ENCODE results near the gene RFXANK. TPM values are rescaled to one million over a fixed set of nuclear protein-coding genes. Genes with fewer than 3 reads are reported as not detected.

RFXANK gene
- total and polyA plus RNA-seq, 2 experiments from 2014 or later = 44.7 to 88.3 TPM

DNA sequence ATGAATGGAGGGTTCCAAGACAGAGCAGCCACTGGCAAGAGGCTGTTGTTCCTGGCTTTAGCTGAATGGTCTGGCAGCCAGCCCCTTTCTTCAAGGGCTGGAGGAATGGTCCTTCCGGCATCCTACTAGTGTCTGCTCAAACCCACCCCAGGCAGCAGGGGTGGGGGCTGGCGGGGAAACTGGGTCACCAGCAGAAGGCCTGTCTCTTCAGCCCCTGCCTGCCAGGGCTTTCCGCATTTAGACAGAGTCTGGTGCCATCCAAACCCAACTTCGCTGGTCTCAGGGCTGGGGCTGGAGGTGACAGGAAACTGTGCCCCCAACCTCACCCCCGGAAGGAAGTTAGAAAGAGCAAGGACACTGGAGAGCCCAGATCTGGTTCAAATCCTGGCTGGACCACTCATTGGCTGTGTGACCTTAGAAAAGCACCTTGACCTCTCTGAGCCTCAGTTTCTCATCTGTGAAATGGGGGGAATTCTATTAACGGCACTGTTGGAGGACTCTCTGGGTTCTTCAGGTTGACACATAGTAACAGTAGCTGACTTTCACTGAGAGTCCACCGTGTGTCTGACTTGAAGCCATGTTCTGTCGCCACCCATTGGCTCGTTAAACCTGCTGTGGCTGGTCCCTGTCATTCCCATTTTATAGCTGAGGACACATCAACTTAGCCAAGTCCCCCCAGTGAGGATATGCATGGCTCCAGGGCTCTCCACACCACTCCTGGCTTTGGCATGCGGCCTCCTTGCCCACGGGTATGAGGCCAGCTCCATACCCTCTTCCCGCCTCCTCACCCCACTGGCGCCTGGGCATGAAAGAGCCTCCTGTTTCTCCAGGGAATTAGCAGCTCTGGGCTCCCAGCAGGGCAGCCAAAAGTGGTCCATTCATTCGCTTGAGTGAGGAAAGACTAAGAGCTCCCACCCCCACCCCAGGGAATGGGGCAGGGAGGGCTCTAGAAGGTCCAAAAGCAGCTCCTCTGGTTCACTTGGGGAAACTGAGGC, 13.7 kb downstream of the RFXANK start:
- WGBS (ENCODE audit: low lambda C conversion rate, missing lambda C conversion rate) = 62% methylated on average over 14 of the region's 14 CpGs

DNA sequence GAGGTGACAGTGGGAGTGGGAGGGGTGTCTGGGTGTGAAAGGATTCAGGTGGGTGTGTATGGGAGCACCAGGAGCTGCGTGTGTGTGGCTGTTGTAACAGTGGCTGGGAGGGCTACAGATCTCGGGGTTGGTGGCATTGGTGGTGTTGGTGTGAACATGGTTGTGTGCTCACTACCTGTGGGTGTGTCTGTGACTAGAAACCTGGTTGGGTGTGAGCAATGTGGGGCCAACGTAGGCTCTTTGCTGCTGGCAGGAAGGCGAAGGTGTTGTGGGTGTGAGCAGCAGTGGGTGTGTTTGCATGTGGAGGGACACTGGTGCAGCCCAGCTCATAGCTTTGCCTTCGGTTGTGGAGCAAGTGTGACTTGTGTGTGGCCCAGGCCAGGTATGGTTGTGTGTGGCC, 14.9 kb downstream of the RFXANK start:
- Histone ChIP-seq H3K4me2 (no peak overlapping the region), H3K9me2 (replicated peaks; ENCODE audit: insufficient read depth) (no peaks in the 10 kb centered on the region), H2AFZ (no peak overlapping the region), H3K9me3 (ENCODE audit: low read depth) (no peaks in the 10 kb centered on the region), H4K20me1 (ENCODE audit: insufficient read depth, poor library complexity, severe bottlenecking) (no peaks in the 10 kb centered on the region), H3K79me2 (peaks cover 2% of the 10 kb centered on the region), H3K27me3 (peaks cover 23% of the 10 kb centered on the region), H3K4me3 (no peak overlapping the region), H3K4me1 (ENCODE audit: insufficient read depth) (no peaks in the 10 kb centered on the region), H3K36me3 (replicated peaks; ENCODE audit: insufficient read depth, low read depth) (no peaks in the 10 kb centered on the region), H3K27ac (no peak overlapping the region)
- 75% methylated on average over 5 of the region's 5 CpGs for WGBS (ENCODE audit: low lambda C conversion rate, missing lambda C conversion rate)
- no peak for DNase-seq (ENCODE audit: low spot score)
- TF ChIP-seq EZH2 (IDR thresholded peaks at IDR 0.05; ENCODE audit: borderline replicate concordance) (no peak), CTCF (IDR thresholded peaks at IDR 0.05; ENCODE audit: poor library complexity) (no peak), EZH2phosphoT487 (IDR thresholded peaks at IDR 0.05; ENCODE audit: low read depth, severe bottlenecking, unreplicated experiment) (no peak)

More for the DNA sequence above, 13.7 kb downstream of the RFXANK start:
- no peak for TF ChIP-seq CTCF (IDR thresholded peaks at IDR 0.05; ENCODE audit: poor library complexity)
- no peak for TF ChIP-seq EZH2phosphoT487 (IDR thresholded peaks at IDR 0.05; ENCODE audit: low read depth, severe bottlenecking, unreplicated experiment)
- TF ChIP-seq EZH2 (IDR thresholded peaks at IDR 0.05; ENCODE audit: borderline replicate concordance) = no peak
- Histone ChIP-seq H3K9me2 (replicated peaks; ENCODE audit: insufficient read depth) (no peaks in the 10 kb centered on the region), H4K20me1 (ENCODE audit: insufficient read depth, poor library complexity, severe bottlenecking) (no peaks in the 10 kb centered on the region), H3K27ac (no peak overlapping the region), H3K4me3 (no peak overlapping the region), H3K36me3 (replicated peaks; ENCODE audit: insufficient read depth, low read depth) (no peaks in the 10 kb centered on the region), H3K79me2 (peaks cover 2% of the 10 kb centered on the region), H3K4me1 (ENCODE audit: insufficient read depth) (no peaks in the 10 kb centered on the region), H3K9me3 (ENCODE audit: low read depth) (no peaks in the 10 kb centered on the region), H3K4me2 (no peak overlapping the region), H3K27me3 (peaks cover 11% of the 10 kb centered on the region), H2AFZ (no peak overlapping the region)
- DNase-seq (ENCODE audit: low spot score) = no peak

- no peaks in the 10 kb centered on the region for H3K79me2 ChIP-seq
- H3K36me3 ChIP-seq (replicated peaks; ENCODE audit: insufficient read depth, low read depth) = no peaks in the 10 kb centered on the region
- H3K27ac ChIP-seq = no peak overlapping the region
- H4K20me1 ChIP-seq (ENCODE audit: insufficient read depth, poor library complexity, severe bottlenecking) = no peaks in the 10 kb centered on the region
- WGBS (ENCODE audit: low lambda C conversion rate, missing lambda C conversion rate) = 100% methylated on average over 3 of the region's 8 CpGs
- H3K9me3 ChIP-seq (ENCODE audit: low read depth) = no peaks in the 10 kb centered on the region
- no peak overlapping the region for H2AFZ ChIP-seq
- no peak for TF ChIP-seq EZH2 (IDR thresholded peaks at IDR 0.05; ENCODE audit: borderline replicate concordance)
- TF ChIP-seq CTCF (IDR thresholded peaks at IDR 0.05; ENCODE audit: poor library complexity) = no peak
- H3K4me3 ChIP-seq = no peak overlapping the region
- no peak for DNase-seq (ENCODE audit: low spot score)
- no peaks in the 10 kb centered on the region for H3K9me2 ChIP-seq (replicated peaks; ENCODE audit: insufficient read depth)
- peaks cover 33% of the 10 kb centered on the region for H3K27me3 ChIP-seq
- H3K4me1 ChIP-seq (ENCODE audit: insufficient read depth) = no peaks in the 10 kb centered on the region
- H3K4me2 ChIP-seq = no peak overlapping the region
Observed at GRCh38 chr19:19207637-19208572, 15.8 kb downstream of the RFXANK start.
